ENCODE measurements around the gene ILF2.

The ILF2 gene

GRCh38 chr1:153627715-153628626 is 42.8 kb downstream of the ILF2 start, which contains the start of gene S100A1:
Gene S100A1 (plus strand): TSS chr1:153628434. CDS start chr1:153630522, 2,088 bp downstream.
- no peak for DNase-seq (ENCODE audit: low read depth)

GRCh38 chr1:153626904-153627714 is 43.7 kb downstream of the ILF2 start, which contains the start of gene S100A13:
Gene S100A13 (minus strand): TSS chr1:153627505. CDS start chr1:153626472, 1,033 bp downstream.
- DNase-seq (ENCODE audit: low read depth), result no peak

- DNase-seq (ENCODE audit: low read depth), result no peak
Observed at GRCh38 chr1:153626477-153626903, 44.3 kb downstream of the ILF2 start.

DNA sequence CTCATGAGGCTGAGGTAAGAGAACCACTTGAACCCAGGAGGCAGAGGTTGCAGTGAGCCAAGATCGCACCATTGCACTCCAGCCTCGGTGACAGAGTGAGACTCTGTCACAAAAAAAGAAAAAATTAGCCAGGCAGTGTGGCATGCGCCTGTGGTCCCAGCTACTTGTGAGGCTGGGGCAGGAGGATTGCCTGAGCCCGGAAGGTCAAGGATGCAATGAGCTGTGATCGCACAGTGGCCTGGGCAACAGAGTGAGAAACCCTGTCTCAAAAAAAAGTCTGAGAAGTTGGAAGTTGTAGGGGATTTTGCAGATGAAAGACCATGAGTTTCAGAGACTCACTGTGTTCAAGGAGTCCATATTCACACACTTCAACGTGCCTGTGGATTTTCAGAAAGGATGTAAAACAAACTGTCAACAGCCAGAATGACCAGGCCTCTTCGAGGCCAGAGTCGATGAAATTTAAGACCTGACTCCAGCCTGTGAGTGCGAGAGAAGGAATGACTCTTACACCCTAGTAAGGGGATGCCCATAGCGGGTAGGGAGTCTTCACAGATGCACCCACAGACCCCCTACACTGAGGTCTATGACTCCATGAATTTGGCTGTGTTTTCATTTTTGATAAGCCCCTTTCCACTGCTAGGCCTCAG is 45.7 kb downstream of the ILF2 start:
- DNase-seq (ENCODE audit: low read depth), result no peak

DNA sequence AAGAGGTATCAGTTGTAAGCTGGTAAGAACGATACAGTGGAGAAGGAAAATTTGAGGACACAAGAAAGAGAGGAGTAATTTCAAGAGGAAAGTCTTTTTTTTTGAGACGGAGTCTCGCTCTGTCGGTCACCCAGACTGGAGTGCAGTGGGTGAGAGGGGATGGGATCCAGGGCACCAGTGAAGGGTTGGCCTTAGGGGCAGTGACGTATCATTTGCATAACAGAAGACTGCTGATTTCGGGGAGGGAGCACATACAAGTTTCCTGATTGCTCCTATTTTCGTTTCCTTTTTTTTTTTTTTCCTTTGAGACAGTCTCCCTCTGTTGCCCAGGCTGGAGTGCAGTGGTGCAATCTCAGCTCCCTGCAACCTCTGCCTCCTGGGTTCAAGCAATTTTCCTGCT is 47.7 kb downstream of the ILF2 start:
- DNase-seq (ENCODE audit: low read depth), result no peak

DNA sequence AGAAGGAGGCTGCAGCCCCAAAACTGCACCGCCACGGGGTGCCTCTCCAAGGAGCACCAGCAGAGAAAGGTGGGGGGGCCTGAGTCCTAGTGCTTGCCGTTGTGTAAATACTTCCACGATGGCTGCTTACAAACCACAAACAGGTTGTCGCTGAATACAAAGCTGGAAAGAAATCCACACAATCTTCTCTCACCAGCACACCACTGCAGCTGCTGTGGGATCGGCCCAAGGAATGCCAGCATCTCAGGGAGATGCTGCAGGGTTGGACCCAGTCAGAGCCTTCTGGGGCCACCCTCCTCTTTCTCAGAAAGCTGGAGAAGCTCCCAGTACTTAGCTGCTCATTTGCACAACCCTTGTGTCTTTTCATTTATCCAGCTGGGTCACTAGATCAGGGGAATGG is 51.6 kb downstream of the ILF2 start:
- DNase-seq (ENCODE audit: low read depth), result no peak

- DNase-seq (ENCODE audit: low read depth), result no peak
Observed at GRCh38 chr1:153617663-153618062, 53.1 kb downstream of the ILF2 start.

- no peak for DNase-seq (ENCODE audit: low read depth)
Observed at GRCh38 chr1:153616917-153617311, 53.9 kb downstream of the ILF2 start.

- DNase-seq (ENCODE audit: low read depth), result no peak
Observed at GRCh38 chr1:153616144-153616916, 54.5 kb downstream of the ILF2 start, which contains the start of gene S100A14. Gene S100A14 (minus strand): TSS chr1:153616325. CDS start chr1:153615858, 467 bp downstream.

- DNase-seq (ENCODE audit: low read depth), result no peak
Observed at GRCh38 chr1:153615406-153615805, 55.4 kb downstream of the ILF2 start.

DNA sequence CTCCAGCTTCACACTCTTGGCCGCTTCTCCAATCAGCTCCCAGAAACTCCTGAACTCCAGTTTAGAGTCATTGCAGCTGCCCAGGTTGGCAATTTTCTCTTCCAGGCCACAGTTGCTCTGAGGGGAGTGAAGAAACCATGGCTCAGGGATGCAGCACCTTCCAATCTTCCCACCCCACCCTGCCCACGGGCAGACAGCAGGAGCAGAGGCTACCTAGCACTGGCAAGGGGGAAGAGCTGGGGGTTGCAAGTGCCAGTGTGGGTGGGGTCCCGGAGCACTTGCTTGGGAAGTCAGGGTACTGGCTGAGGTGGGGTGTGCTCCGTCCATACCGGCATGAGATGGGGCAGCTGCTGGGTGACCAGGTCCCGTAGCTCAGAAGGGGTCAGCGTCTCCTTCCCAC is 55.9 kb downstream of the ILF2 start:
- DNase-seq (ENCODE audit: low read depth), result no peak

GRCh38 chr1:153614189-153614900 is 56.4 kb downstream of the ILF2 start:
- no peak for DNase-seq (ENCODE audit: low read depth)

GRCh38 chr1:153613406-153613805 is 57.4 kb downstream of the ILF2 start:
- no peak for DNase-seq (ENCODE audit: low read depth)

GRCh38 chr1:153612755-153613331 is 58.0 kb downstream of the ILF2 start, which contains the start of gene S100A16:
Gene S100A16 (minus strand): TSS chr1:153613137. CDS start chr1:153608151, 4,986 bp downstream.
- no peak for DNase-seq (ENCODE audit: low read depth)

DNA sequence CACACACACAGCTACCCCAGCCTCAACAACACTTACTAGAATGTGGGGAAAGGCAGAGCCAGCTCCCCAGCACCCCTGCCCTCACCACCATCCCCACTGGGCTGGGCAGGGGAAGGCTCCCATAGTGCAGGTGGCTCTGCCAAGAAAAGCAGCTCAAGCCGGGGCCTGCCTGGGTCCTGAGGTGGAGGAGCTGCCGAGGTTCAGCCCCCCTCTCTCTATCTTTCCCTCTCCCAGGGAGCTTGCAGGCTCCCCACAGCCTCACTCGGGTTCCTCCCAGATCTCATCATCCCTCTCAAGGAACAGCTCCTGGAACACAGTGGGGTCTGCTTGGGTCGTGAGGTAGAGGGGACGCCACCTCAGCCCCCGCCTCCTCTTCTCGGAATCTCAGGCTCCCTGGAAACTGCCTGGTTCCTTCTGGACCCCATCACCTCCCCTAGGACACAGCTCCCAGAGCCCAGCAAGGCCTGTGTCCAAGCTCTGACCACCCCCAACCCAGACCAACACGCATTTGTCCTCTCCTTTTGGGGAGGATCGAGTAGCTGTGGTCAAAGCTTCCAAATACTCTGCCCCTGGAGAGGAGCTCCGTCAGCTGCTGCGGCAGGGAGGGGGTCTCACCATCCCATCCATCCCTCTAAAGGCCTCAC is 58.6 kb downstream of the ILF2 start:
- no peak for DNase-seq (ENCODE audit: low read depth)

Measured in stimulated activated CD8-positive, alpha-beta memory T cell treated with anti-CD3 and anti-CD28 coated beads, Interleukin-7, amount 100 ng/mL, for 24 hours (primary cell).